GM13977 (cell line): ENCODE measurements around the gene GPR55.

Source experiments
- DNase-seq: peaks from one replicate; pipeline ENCODE4 v3.0.0; 2012; ENCODE audit warnings: low spot score
- CTCF ChIP-seq: IDR thresholded peaks from 2 replicates; pipeline ENCODE4 v1.5.1; 2012; ENCODE audit warnings: mild to moderate bottlenecking, control low read depth; ENCODE audit not compliant: insufficient read depth; ENCODE audit errors: extremely low read depth, missing control alignments
- in situ Hi-C: fragments of 300-500 bp; cut with MboI; formaldehyde crosslinking; loops from one replicate; pipeline ENCODE4 v1.12.0; 2022; ENCODE audit warnings: low sequenced_read_pairs, low pct_unique_long_range_greater_than_20kb, mixed read lengths, inconsistent platforms; ENCODE audit not compliant: unreplicated experiment

Gene GPR55

GRCh38 chr2:230885463-230886130, 39.4 kb downstream of the GPR55 start:
- in situ Hi-C loops, result no loop called here
- DNase-seq, result peak; percentile 64
- TF ChIP-seq CTCF, result no peak

GRCh38 chr2:230881840-230882239, 43.2 kb downstream of the GPR55 start:
- in situ Hi-C loops, result no loop called here

GRCh38 chr2:230879891-230880290, 45.2 kb downstream of the GPR55 start:
- DNase-seq, result no peak
- in situ Hi-C loops, result no loop called here
- no peak for TF ChIP-seq CTCF

More at GRCh38 chr2:230881840-230882239, 43.2 kb downstream of the GPR55 start:
- no peak for DNase-seq
- no peak for TF ChIP-seq CTCF

- DNase-seq, result no peak
- in situ Hi-C loops, result no loop called here
- TF ChIP-seq CTCF, result no peak
Observed at GRCh38 chr2:230879271-230879882, 45.7 kb downstream of the GPR55 start.

- no peak for TF ChIP-seq CTCF
- in situ Hi-C loops, result no loop called here
- DNase-seq, result no peak
Observed at GRCh38 chr2:230878599-230879188, 46.3 kb downstream of the GPR55 start.

- no peak for DNase-seq
- TF ChIP-seq CTCF, result no peak
- in situ Hi-C loops, result no loop called here
Observed at GRCh38 chr2:230877759-230878598, 47.1 kb downstream of the GPR55 start.
